Osteoblast (primary cell): ENCODE measurements around the gene PTPRC. TPM values are rescaled to one million over a fixed set of nuclear protein-coding genes. Genes with fewer than 3 reads are reported as not detected.
A peak's percentile ranks its signal among the peaks of the same experiment; 100 is the strongest.

Experiments
- DNase-seq: peaks from one replicate; pipeline ENCODE4 v3.0.0; 2011; ENCODE audit warnings: low spot score, mixed read lengths; ENCODE audit not compliant: insufficient read length; ENCODE audit errors: missing footprints
- H2AFZ ChIP-seq: 2 replicates; pipeline ENCODE4 v1.6.0; 2011; ENCODE audit warnings: mild to moderate bottlenecking, low read length
- H3K27ac ChIP-seq: 2 replicates; pipeline ENCODE4 v1.5.1; 2011; ENCODE audit warnings: mild to moderate bottlenecking, low read depth, low read length, moderate library complexity
- H3K27me3 ChIP-seq: 2 replicates; pipeline ENCODE4 v1.6.0; 2012; ENCODE audit warnings: mild to moderate bottlenecking, control low read depth, inconsistent platforms, low read length, moderate library complexity; ENCODE audit not compliant: insufficient read depth
- H3K36me3 ChIP-seq: 2 replicates; pipeline ENCODE4 v1.5.1; 2011; ENCODE audit warnings: mild to moderate bottlenecking, low read length, control low read depth, moderate library complexity; ENCODE audit not compliant: insufficient read depth
- H3K4me1 ChIP-seq: 2 replicates; pipeline ENCODE4 v1.5.1; 2011; ENCODE audit warnings: mild to moderate bottlenecking, low read length, control low read depth, moderate library complexity; ENCODE audit not compliant: insufficient read depth
- H3K4me2 ChIP-seq: 2 replicates; pipeline ENCODE4 v1.6.0; 2011; ENCODE audit warnings: mild to moderate bottlenecking, low read length; ENCODE audit not compliant: insufficient read depth
- H3K4me3 ChIP-seq: fragments of 200-600 bp; sonication (generic); 3 replicates; pipeline ENCODE4 v1.5.1; 2012; ENCODE audit warnings: mild to moderate bottlenecking, low read length, inconsistent platforms; ENCODE audit not compliant: insufficient read depth
- H3K79me2 ChIP-seq: 2 replicates; pipeline ENCODE4 v1.6.0; 2012; ENCODE audit warnings: mild to moderate bottlenecking, low read length, control low read depth, inconsistent platforms; ENCODE audit not compliant: insufficient read depth
- H3K9me3 ChIP-seq: 2 replicates; pipeline ENCODE4 v1.5.1; 2011; ENCODE audit warnings: low read depth, low read length, control low read depth
- H4K20me1 ChIP-seq: 2 replicates; pipeline ENCODE4 v1.6.0; 2012; ENCODE audit warnings: mild to moderate bottlenecking, low read length, control low read depth; ENCODE audit not compliant: insufficient read depth
- total RNA-seq: library from RNA; depleted of rRNA; stranded (reverse); fragments of >200 nt; gene quantifications from 2 replicates; pipeline ENCODE4 v1.2.3, GENCODE V29; 2012
- TF ChIP-seq, protein P1 (sequence below): IDR thresholded peaks from 2 replicates; pipeline ENCODE4 v1.5.1; 2011; ENCODE audit warnings: mild to moderate bottlenecking, low read depth, low read length, moderate library complexity; ENCODE audit errors: extremely low read depth

The PTPRC gene
- total RNA-seq, 1 donor = 1.1 TPM

DNA sequence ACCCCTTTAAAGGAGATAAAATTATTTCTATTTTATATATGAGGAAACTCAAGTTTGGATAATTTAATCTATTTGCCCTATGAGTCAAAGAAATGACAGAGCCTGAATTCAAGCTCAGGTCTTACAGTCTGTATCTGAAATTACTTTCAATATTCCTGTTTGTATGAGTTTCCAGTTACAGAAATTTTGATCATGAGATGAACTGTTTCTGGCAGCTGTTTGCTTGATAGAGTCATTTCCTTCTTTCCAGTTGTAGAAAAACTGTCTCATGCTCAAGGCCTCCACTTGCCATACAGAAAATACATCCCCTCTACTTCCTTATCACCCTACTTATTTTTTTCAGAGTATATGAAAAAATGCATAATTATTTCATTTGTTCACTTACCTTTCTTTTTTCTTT lies 87.6 kb downstream of the PTPRC start:
- peak; percentile 85 for DNase-seq
- no peaks in the 10 kb centered on the region for H3K36me3 ChIP-seq
- TF ChIP-seq, protein P1, sequence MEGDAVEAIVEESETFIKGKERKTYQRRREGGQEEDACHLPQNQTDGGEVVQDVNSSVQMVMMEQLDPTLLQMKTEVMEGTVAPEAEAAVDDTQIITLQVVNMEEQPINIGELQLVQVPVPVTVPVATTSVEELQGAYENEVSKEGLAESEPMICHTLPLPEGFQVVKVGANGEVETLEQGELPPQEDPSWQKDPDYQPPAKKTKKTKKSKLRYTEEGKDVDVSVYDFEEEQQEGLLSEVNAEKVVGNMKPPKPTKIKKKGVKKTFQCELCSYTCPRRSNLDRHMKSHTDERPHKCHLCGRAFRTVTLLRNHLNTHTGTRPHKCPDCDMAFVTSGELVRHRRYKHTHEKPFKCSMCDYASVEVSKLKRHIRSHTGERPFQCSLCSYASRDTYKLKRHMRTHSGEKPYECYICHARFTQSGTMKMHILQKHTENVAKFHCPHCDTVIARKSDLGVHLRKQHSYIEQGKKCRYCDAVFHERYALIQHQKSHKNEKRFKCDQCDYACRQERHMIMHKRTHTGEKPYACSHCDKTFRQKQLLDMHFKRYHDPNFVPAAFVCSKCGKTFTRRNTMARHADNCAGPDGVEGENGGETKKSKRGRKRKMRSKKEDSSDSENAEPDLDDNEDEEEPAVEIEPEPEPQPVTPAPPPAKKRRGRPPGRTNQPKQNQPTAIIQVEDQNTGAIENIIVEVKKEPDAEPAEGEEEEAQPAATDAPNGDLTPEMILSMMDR = no peak
- H3K4me2 ChIP-seq = no peak overlapping the region
- no peaks in the 10 kb centered on the region for H3K9me3 ChIP-seq
- peaks cover 3% of the 10 kb centered on the region for H3K4me1 ChIP-seq
- no peaks in the 10 kb centered on the region for H3K27me3 ChIP-seq
- H3K4me3 ChIP-seq = no peak overlapping the region
- H3K27ac ChIP-seq = no peak overlapping the region
- H4K20me1 ChIP-seq = no peaks in the 10 kb centered on the region
- no peak overlapping the region for H2AFZ ChIP-seq
- H3K79me2 ChIP-seq = no peaks in the 10 kb centered on the region

DNA sequence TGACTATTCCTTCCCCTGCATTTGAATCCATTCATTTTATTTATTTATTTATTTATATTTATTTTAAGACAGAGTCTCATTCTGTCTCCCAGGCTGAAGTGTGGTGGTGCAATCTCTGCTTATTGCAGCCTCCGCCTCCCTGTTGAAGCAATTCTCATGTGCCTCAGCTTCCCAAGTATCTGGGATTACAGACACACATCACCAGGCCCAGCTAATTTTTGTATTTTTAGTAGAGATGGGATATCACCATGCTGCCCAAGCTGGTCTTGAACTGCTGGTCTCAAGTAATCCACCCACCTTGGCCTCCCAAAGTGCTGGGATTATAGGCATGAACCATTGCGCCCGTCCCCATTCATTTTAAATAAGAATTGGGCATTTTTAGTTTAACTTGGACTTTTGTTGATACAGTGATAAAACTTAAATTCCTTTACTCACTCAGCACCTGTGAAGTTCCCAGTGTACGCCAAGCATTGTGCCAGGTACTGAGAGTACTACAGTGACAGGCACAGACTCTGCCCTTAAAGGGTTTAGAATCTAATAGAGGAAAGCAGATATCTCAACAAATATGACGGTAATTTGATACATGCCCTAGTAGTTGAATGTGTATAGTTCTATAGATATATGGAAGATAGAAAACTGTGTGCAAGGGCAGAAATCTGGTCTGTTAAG lies 90.5 kb downstream of the PTPRC start:
- H3K36me3 ChIP-seq = no peaks in the 10 kb centered on the region
- no peak overlapping the region for H3K4me3 ChIP-seq
- no peaks in the 10 kb centered on the region for H3K27me3 ChIP-seq
- no peak overlapping the region for H3K4me2 ChIP-seq
- TF ChIP-seq, protein P1 = no peak
- no peak overlapping the region for H2AFZ ChIP-seq
- DNase-seq = no peak
- H3K27ac ChIP-seq = no peak overlapping the region
- no peaks in the 10 kb centered on the region for H3K79me2 ChIP-seq
- no peaks in the 10 kb centered on the region for H4K20me1 ChIP-seq
- no peaks in the 10 kb centered on the region for H3K9me3 ChIP-seq
- peaks cover 3% of the 10 kb centered on the region for H3K4me1 ChIP-seq

DNA sequence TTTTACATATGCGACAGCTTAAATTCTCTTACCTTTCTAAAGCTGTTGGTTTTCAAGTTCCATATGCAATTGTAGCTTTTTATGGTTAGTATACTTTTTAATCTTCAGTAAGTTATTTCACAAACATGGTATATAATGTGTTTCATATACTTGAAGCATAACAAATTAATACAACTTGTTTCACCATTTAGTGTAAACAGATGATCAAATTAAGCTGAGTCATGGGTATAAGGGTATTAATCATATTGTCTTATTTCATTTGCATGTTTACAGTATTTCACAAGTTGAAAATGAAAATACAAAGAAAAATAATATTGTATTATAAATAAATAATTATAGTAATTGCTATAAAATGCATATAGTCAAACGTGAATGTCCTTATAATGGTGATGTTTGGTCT lies 92.1 kb downstream of the PTPRC start:
- TF ChIP-seq, protein P1 = no peak
- no peak for DNase-seq
- H3K79me2 ChIP-seq = no peaks in the 10 kb centered on the region

DNA sequence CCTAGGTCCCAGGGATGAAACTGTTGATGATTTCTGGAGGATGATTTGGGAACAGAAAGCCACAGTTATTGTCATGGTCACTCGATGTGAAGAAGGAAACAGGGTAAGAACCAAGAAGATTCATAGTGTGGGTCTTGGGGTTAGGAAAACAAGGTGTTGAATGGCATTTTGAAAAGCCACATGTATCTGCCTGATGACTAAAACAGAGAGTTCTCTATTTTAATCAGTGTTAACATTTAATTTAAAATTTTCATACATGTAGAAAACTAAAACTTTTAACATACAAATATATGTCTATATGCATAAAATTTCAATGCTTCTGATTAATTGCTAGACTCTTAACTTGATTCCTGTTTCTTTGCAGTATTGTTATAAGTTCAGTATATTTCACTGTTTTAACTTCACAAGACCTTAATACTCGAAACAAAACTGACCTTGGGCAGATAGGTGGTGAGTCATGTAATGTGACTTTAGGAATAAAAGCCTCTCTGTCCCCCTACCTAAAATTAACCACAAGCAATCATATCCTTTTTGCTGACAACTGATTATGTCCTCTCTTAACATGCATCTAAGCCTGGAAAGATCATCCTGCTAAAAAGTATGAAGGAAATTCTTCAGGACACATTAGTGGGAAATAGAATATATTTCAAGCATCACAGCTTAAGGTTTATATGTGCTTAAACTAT lies 95.6 kb downstream of the PTPRC start:
- Histone ChIP-seq H3K9me3 (no peaks in the 10 kb centered on the region), H3K27ac (no peak overlapping the region), H3K4me3 (no peak overlapping the region), H4K20me1 (no peaks in the 10 kb centered on the region), H3K4me1 (no peaks in the 10 kb centered on the region), H3K79me2 (no peaks in the 10 kb centered on the region), H2AFZ (no peak overlapping the region), H3K4me2 (no peak overlapping the region), H3K36me3 (no peaks in the 10 kb centered on the region), H3K27me3 (no peaks in the 10 kb centered on the region)
- no peak for DNase-seq
- TF ChIP-seq, protein P1 = no peak

More for the DNA sequence above, 92.1 kb downstream of the PTPRC start:
- H3K27ac ChIP-seq = no peak overlapping the region
- no peaks in the 10 kb centered on the region for H3K27me3 ChIP-seq
- H2AFZ ChIP-seq = no peak overlapping the region
- peaks cover 3% of the 10 kb centered on the region for H3K4me1 ChIP-seq
- H4K20me1 ChIP-seq = no peaks in the 10 kb centered on the region
- H3K36me3 ChIP-seq = no peaks in the 10 kb centered on the region
- no peak overlapping the region for H3K4me3 ChIP-seq
- no peak overlapping the region for H3K4me2 ChIP-seq
- H3K9me3 ChIP-seq = no peaks in the 10 kb centered on the region
